T-helper 2 cell treated with Interferon-gamma antibody and Interleukin-4, amounts not matched to agents 5 μg/mL and 100 μg/mL, for 36 hours (primary cell): ENCODE results near the gene RASSF7.

Experiments
- DNase-seq: peaks from one replicate; pipeline ENCODE4 v3.0.0; 2021; ENCODE audit warnings: low spot score
- H3K27ac Mint-ChIP-seq: one replicate; pipeline ENCODE4 v1.8.0; 2021; ENCODE audit warnings: mild to moderate bottlenecking, mixed read lengths
- H3K27me3 Mint-ChIP-seq: one replicate; pipeline ENCODE4 v1.8.0; 2021; ENCODE audit warnings: low read depth, mixed read lengths
- H3K36me3 Mint-ChIP-seq: one replicate; pipeline ENCODE4 v1.8.0; 2021; ENCODE audit warnings: low read depth, mixed read lengths
- H3K4me1 Mint-ChIP-seq: one replicate; pipeline ENCODE4 v1.8.0; 2021; ENCODE audit warnings: low read depth, mixed read lengths
- H3K4me3 Mint-ChIP-seq: one replicate; pipeline ENCODE4 v1.8.0; 2022; ENCODE audit warnings: mild to moderate bottlenecking, moderate library complexity, mixed read lengths
- H3K9me3 Mint-ChIP-seq: one replicate; pipeline ENCODE4 v1.8.0; 2021; ENCODE audit warnings: mixed read lengths

Gene RASSF7

DNA sequence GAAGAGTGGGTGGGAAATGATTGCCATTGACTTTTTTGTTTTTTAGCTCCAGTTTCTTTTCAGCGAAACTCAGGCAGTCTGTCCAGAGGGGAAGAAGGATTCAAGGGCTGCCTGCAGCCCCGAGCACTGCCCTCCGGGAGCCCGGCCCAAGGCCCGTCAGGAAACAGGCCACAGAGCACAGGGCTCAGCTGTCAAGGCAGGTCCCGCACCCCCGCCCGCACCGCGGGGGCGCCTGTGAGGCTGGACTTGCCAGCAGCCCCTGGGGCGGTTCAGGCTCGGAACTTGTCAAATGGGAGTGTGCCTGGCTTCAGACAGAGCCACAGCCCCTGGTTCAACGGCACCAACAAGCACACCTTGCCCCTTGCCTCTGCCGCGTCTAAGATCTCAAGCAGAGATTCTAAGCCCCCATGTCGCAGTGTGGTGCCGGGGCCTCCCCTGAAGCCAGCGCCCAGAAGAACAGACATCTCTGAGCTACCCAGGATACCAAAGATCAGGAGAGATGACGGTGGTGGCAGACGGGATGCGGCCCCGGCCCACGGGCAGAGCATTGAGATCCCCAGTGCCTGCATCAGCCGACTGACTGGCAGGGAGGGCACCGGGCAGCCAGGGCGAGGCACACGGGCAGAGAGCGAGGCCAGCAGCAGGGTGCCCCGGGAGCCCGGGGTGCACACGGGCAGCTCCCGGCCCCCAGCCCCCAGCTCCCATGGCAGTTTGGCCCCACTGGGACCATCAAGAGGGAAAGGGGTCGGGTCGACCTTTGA lies 46.4 kb downstream of the RASSF7 start:
- H3K4me3 Mint-ChIP-seq: no peak overlapping the region
- H3K36me3 Mint-ChIP-seq: peaks cover 46% of the 10 kb centered on the region
- no peaks in the 10 kb centered on the region for H3K27me3 Mint-ChIP-seq
- H3K27ac Mint-ChIP-seq: no peak overlapping the region
- no peak for DNase-seq
- peaks cover 2% of the 10 kb centered on the region for H3K4me1 Mint-ChIP-seq
- no peaks in the 10 kb centered on the region for H3K9me3 Mint-ChIP-seq

- Mint-ChIP-seq H3K4me3 (no peak overlapping the region), H3K27me3 (no peaks in the 10 kb centered on the region), H3K27ac (no peak overlapping the region), H3K36me3 (peaks cover 47% of the 10 kb centered on the region), H3K4me1 (peaks cover 2% of the 10 kb centered on the region), H3K9me3 (no peaks in the 10 kb centered on the region)
- no peak for DNase-seq
Measured at GRCh38 chr11:607971-608659, 47.3 kb downstream of the RASSF7 start.

GRCh38 chr11:608791-609251 lies 48.1 kb downstream of the RASSF7 start:
- Mint-ChIP-seq H3K4me1 (peaks cover 2% of the 10 kb centered on the region), H3K27me3 (no peaks in the 10 kb centered on the region), H3K27ac (peak overlapping the region; percentile 43), H3K9me3 (no peaks in the 10 kb centered on the region), H3K4me3 (no peak overlapping the region), H3K36me3 (peaks cover 44% of the 10 kb centered on the region)
- DNase-seq: no peak

- H3K4me3 Mint-ChIP-seq: no peak overlapping the region
- no peak for DNase-seq
- H3K27me3 Mint-ChIP-seq: no peaks in the 10 kb centered on the region
- H3K27ac Mint-ChIP-seq: no peak overlapping the region
- H3K4me1 Mint-ChIP-seq: peaks cover 7% of the 10 kb centered on the region
- H3K9me3 Mint-ChIP-seq: no peaks in the 10 kb centered on the region
- H3K36me3 Mint-ChIP-seq: peaks cover 42% of the 10 kb centered on the region
Measured at GRCh38 chr11:609341-609811, 48.6 kb downstream of the RASSF7 start.

DNA sequence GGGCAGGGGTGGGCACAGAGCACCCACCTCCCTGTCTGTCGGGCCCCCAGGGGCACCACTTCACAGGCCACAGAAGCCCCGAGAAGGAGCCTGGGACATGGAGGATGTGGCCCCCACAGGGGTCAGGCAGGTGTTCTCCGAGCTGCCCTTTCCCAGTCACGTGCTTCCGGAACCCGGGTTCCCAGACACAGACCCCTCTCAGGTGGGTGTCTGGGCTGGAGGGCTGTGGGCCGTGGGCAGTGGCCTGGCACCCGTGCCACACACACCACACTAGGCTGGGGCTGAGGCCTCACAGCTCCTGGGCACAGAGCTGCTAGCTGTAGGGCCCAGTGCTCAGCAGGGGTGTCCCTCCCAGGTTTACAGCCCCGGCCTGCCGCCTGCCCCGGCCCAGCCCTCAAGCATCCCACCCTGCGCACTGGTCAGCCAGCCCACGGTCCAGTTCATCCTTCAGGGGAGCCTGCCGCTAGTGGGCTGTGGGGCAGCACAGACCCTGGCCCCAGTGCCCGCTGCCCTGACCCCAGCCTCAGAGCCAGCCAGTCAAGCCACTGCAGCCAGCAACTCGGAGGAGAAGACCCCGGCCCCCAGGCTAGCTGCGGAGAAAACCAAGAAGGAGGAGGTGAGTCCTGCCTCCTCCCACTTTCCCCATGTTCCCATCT lies 49.5 kb downstream of the RASSF7 start:
- H3K36me3 Mint-ChIP-seq: peaks cover 38% of the 10 kb centered on the region

GRCh38 chr11:611001-611996 lies 50.5 kb downstream of the RASSF7 start:
- Mint-ChIP-seq H3K27me3 (no peaks in the 10 kb centered on the region), H3K4me3 (no peak overlapping the region), H3K9me3 (no peaks in the 10 kb centered on the region), H3K4me1 (peaks cover 13% of the 10 kb centered on the region), H3K27ac (peak overlapping the region; percentile 49), H3K36me3 (peaks cover 39% of the 10 kb centered on the region)
- no peak for DNase-seq

More for the DNA sequence above, 49.5 kb downstream of the RASSF7 start:
- Mint-ChIP-seq H3K4me1 (peaks cover 9% of the 10 kb centered on the region), H3K9me3 (no peaks in the 10 kb centered on the region), H3K27me3 (no peaks in the 10 kb centered on the region), H3K27ac (no peak overlapping the region), H3K4me3 (no peak overlapping the region)
- no peak for DNase-seq

DNA sequence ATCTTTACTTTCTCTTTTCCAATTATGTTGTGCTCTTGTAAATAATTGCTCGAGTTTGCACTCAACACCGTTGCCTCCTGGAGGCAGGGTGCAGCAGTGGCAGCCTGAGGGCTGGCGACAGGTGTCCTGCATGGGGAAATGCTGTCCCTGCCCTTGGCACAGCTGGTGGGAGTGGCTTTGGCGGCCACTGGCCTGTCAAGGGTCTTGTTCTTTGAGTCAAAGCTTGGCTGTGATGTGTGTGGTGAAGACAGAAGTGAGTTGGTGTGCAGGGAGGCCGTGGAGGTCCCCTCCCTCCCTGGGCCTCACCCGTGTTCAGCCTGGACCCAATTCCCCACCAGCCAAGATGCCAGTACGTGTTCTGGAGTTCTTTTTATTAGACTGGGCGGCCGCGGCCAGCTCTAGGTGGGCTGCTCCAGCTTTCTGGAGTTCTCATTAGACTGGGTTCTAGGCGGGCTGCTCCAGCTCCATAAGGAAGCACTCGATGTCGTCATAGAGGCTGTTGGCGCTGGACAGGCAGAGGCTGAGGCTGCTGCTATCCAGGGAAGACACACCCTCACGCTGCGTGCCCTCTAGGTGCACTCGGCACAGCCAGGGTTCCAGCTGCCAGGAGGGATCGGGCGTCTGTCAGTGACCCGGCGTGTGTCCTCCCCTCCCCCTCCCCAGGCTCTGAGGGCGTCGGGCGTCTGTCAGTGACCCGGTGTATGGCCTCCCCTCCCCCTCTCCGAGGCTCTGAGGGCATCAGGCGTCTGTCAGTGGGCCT lies 51.6 kb downstream of the RASSF7 start:
- Mint-ChIP-seq H3K9me3 (no peaks in the 10 kb centered on the region), H3K27ac (peak overlapping the region; percentile 83), H3K36me3 (peaks cover 30% of the 10 kb centered on the region), H3K4me3 (peak overlapping the region; percentile 54), H3K27me3 (no peaks in the 10 kb centered on the region), H3K4me1 (peaks cover 16% of the 10 kb centered on the region)
- no peak for DNase-seq

- DNase-seq: no peak
- Mint-ChIP-seq H3K27ac (no peak overlapping the region), H3K9me3 (no peaks in the 10 kb centered on the region), H3K4me3 (no peak overlapping the region), H3K4me1 (peaks cover 16% of the 10 kb centered on the region), H3K36me3 (peaks cover 26% of the 10 kb centered on the region), H3K27me3 (no peaks in the 10 kb centered on the region)
Measured at GRCh38 chr11:612961-613300, 52.2 kb downstream of the RASSF7 start.

- peak overlapping the region; percentile 79 for H3K4me3 Mint-ChIP-seq
- no peaks in the 10 kb centered on the region for H3K27me3 Mint-ChIP-seq
- peak overlapping the region; percentile 82 for H3K27ac Mint-ChIP-seq
- peaks cover 16% of the 10 kb centered on the region for H3K4me1 Mint-ChIP-seq
- DNase-seq: peak; percentile 49
- H3K9me3 Mint-ChIP-seq: no peaks in the 10 kb centered on the region
- H3K36me3 Mint-ChIP-seq: peaks cover 21% of the 10 kb centered on the region
Measured at GRCh38 chr11:613369-613968, 52.7 kb downstream of the RASSF7 start.
